HG03039 (cell line): ENCODE measurements around the gene GGTLC1.

Source experiments
- ATAC-seq: cut with Tn5 transposase; IDR thresholded peaks from one replicate; pipeline ENCODE4 v1.9.1; 2021; ENCODE audit warnings: mild to moderate bottlenecking, moderate library complexity; ENCODE audit not compliant: unreplicated experiment

GGTLC1 gene

DNA sequence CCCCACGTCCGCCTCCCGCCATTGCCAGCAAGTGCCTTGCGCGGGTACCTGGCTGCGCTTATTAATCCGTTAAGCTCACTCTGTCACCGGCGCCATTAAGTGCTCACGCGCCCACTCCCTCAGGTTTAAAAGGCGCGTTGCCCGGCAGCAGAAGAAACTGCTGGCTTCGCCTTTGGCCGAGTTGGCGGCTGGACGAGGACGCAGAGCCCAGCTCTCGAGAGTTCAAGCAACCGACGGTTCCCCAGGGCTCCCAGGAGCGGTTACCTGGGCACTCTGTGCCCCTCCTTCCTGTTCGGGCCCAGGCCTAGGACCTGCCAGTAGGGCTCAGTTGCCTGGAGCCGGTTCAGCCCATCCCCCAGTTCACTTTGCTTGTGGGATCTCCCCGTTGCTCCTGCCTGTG is at the start of gene GGTLC1:
TSS of gene GGTLC1 (minus strand) at position 219 of the 400 bp plus-strand sequence. CDS start 2,168 bp downstream, outside the sequence.
- no peak for ATAC-seq

DNA sequence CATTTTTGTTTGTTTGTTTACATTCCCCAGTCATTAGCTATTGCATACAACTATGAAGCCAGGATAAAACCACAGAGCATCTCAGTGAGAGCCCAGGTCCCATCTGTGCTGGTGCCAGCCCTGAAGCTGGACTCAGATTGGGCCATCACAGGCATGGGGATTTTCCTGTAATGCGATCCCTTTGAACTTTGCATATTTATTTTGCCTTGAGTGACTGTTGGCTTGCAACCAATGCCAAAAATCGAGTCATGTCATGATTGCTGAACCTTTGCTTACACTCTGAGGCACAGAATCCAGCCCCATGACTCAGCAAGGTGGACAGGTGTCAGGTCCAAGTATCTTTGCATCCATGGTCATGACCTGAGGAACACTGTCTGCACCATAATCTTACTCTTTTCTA is 46.2 kb upstream of the GGTLC1 start:
- ATAC-seq, result no peak

DNA sequence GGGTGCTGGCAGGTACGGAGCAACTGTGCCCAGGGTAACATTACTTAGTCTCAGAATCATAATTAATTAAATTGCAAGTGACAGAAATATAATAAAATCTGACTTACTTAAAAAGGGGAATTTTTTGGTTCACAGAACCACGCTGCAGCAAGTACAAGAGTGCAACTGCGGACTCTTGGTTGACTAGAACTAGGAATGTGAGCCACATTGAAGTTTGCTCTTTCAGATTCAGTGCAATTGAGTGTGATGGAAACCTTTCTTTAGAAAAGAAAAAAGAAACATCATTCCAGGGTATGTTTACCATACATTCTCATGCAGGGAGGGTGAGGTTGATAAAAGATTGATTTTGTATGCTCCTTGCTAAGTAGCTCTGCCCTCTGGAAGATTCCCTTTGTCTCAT is 45.0 kb upstream of the GGTLC1 start:
- ATAC-seq, result no peak

DNA sequence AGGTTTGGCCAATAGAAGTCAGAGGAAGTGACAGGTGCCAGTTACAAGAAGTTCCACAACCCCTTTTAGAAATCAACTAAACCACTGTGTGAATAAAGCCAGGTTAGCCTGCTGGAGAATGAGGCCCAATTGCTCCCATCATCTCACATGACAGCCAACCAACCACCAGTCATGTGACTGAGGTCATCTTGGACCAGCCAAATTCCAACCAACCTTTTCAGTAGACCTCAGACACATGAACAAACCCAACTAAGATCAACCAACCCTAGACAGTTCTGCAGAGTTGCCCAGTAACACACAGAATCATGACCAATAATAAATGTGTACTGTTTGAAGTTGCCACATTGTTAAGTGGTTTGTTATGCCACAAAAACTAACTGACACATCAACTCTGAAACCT is 44.6 kb upstream of the GGTLC1 start:
- ATAC-seq, result no peak

DNA sequence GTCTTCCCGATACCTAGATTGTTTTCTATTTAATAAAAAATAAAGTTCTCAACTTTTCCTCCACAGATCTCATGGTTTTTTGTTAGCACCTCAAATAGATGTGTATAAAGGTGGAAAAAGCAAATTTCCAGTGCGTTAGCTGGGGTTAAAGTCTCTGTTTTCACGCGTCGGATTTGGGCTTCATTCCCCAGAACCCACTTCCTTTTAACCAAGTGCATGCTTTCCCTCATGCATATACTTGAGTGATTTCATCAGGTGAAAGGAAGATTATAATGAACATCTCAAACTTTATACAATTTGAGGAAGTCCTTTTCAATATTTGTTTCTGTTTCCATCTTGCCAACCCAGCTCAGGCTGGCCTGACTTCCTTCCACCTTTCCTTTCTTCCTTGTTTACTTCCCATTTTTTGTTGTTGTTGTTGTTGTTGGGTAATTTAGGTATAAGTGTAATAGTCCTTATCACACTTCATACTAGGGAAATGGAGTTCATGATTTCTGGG is 43.9 kb upstream of the GGTLC1 start:
- no peak for ATAC-seq

DNA sequence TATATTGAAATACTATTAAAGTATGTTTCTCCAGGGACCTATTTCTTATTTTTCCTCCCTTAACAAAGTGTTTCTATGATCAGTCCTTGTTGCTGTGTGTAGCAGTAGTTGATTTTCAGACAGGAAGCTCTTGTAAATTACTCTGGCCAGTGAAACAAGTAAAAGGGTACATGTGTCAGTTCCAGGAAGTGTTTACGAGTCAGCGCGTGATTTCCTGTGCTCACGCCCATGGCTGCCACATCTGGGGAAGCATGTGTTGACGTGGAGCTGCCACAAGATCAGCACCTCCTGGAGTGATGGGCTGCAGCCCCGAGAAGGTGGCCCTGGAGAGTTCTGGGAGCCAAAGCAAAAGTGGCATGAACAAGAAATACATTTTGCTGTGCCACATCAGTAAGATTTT is 38.6 kb upstream of the GGTLC1 start:
- no peak for ATAC-seq

DNA sequence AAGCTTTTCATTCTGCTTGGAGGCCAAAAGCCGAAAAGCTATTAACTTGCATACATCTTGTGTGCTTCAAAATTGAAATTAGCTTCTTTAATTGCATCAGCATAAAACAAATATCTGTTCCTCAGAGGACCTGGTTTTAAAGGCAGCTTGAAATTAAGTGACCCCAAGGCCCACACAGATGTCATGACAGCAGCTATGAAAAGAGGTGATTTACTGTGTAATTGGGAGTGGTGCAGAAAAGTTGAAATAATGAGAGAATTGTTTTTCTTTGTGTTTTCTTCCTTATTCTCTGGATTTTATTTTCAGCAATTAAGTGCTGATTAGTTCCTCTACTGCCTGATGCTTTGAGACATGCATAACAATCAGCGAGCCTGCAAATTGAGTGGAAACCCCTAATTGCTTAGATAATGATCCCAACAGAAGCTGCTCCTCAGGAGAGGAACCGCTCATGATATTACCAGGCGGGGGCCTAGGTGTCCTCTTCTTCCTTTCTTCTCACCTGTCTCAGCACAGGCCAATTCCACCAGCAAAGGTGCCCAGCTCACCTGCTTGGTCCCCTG is 34.1 kb upstream of the GGTLC1 start:
- ATAC-seq, result no peak

DNA sequence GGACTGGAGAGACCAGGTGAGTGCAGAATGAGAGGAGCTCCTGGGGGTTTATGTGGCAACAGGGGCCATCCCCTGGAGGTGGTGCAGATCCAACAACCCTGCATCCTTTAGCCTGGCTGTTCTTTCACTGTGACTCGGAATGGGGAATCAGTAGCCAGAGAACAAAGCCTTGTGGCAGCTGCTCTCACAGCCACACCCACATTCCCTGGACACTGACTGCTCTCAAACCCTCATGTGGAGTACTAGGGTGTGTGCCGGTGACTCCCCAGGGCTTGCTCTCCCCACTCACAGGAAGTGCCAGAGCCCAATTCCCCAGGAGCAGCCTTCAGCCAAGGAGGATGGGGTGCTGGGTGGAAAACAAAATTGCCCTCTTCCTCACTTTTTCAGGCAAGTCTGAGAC is 30.2 kb upstream of the GGTLC1 start:
- no peak for ATAC-seq

DNA sequence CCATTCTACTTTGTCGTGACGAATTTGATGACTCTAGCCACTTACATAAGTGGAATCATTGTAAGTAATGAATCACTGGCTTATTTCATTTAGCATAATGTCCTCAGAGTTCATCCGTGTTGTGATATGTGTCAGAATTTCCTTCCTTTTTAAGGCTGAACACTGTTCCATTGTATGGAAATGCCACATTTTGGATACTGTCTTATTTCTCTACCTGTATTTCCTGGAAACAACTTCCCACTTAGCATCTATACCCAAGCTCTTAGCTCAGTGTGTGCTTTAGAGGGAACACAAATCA is 28.8 kb upstream of the GGTLC1 start:
- no peak for ATAC-seq

DNA sequence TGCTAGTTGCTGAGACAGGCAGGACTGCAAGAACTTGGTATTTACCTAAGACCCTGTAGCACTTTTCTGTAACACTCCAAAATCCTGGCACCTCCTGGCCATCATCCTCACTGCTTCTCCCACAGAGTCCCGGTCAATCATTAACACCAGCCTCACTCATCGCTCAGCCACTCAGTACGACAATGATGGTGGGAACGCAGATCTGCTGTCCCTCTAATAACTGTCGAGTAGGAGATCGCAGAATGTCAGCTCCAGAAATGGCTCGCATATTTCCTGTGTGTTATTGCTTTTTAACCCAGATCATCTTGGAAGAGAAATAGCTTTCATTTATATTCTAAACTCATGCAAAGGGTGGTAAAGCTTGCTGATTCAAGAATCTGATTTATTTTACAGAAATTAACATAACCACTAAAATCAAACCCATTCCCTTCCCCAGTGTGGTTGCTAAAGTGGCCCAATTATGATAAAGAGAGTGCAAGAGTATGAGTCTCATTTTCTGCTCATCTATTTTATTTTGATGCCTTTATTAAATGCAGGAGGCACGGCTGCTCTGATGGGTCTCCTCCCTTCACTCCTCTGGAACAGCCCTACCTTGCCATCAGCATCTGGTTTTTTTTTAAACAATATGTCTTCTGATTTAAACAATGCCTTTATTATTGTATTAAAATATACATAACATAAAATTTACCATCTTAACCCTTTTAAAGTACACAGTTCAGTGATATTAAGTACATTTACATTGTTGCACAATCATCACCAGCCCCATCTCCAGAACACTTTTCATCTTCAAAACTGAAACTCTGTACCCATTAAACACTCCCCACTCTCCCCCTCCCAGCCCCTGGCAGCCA is 28.3 kb upstream of the GGTLC1 start:
- no peak for ATAC-seq

DNA sequence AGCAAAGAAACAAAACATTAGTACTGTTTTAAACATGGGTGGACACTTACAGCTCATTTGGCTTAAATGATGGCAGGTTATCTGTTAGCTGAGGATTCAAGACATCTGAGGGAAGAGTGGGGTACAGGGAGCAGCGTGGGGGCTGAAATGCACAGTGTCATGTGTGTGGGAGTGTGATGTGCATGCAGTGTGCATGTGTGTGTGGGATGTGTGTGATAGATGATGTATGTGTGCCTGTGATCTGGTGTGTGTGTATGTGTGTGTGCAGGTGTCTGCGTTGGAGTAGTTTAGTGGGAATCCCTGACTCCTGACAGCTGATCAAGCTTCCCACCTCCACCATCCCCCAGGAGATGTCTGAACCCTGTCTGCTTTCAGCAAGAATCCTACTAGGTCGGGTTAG is 25.4 kb upstream of the GGTLC1 start:
- no peak for ATAC-seq

DNA sequence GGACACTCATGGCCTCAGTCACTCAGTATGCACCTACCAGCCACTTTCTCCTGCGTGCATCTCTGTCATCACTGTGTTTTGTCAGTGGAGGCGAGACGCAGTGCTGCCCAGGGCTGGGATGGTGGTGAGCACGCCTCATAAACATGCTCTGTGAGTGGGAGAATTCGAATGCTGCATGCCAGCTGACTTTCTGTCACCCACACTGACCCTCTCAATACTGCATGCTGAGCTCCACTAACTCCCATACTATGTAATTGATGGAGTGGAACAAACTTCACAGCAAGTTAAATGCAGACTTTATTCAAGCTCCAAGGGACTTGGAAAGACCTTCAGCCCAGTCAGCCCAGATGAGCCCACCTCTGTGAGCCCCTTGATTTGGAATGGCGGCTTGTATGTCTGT is 22.7 kb upstream of the GGTLC1 start:
- no peak for ATAC-seq

DNA sequence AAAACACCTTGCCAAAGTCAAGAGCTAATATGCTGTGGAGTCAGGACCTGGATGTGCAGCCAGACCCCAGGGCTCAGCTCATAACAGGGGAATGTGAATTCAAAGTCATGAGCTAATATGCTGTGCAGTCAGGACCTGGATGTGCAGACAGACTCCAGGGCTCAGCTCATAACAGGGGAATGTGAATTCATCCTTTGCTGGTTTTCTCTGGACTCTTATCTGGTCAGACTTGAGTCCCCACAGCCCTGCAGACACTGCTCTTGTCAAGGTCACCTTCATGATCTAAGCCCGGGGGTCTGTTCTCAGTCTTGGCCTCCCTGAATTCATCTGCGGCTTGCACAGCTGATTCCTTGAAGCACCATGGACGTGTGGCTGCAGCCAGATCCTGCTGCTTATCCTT is 19.2 kb upstream of the GGTLC1 start:
- no peak for ATAC-seq

DNA sequence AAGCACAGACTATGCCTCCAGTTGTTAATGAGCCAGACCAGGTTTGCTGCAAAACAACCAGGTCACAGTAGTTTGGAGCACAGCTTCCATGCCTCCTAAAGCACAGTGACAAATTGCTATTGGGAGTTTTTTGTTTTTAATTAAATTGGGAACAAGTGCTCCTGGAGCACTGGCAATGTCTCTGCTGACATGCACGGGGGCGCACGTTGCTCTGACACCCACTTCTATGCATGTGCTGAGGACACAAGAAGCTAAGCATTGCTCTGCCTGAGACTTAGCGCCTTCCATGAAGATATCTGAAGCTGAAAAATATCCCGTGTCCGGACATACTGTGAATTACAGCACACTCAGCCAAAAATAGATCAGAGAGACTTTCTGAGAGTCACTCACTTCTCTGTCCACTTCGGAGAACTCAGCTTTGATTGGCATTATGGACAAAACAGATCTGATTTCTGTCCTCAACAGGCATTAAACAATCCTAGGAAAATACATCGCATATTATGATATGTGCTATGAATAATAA is 18.6 kb upstream of the GGTLC1 start:
- ATAC-seq, result no peak

DNA sequence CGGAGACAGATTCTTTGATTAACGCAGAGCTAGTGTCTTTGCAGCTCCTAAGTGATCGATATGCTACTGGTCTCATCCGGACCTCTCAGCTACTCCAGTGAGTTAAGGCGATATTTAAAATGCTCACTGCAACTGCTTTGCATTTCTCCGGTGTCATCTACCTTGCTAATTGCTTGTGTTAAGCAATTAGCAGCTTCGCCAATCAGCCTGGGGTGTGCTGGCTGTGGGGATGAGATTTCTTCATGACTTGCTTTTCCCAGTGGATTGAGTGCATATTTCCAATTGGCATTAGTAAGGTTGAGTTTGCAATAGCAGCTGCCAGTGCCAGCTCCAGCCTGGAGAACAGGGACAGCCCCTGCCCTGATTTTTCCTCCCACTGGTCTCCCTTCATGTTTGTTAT is 18.0 kb upstream of the GGTLC1 start:
- ATAC-seq, result no peak

DNA sequence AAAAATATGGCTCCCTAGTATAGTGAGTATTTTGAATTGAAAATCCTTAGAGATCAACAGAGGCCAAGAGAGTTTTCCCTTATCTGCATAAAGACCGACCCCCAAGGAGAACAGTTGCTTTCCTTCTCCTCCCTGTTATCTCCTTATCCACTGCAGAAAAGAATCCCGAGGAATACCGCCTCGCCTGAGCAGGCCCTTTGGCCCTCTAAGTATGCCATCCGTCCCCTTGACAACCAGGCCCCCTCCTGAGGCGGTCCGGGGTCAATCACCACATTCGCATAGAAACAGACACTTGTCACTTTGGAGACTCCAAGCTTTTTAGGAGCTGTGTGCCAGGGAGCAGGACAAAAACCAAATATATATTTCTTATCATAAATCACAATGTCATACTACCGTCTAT is 15.9 kb upstream of the GGTLC1 start:
- no peak for ATAC-seq

DNA sequence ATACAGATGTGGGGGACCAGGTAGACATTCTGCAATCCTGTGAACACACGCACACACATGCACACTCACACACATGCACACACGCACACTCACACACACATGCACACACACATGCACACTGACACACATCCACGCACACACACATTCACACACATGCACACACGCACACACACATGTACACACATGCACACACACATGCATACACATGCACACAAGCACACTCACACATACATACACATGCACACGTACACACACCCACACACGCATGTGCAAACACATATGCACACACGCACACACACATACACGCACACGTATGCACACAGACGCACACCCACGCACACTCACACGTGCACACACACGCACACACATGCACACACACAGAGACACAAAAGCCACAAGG is 14.3 kb upstream of the GGTLC1 start:
- ATAC-seq, result no peak

DNA sequence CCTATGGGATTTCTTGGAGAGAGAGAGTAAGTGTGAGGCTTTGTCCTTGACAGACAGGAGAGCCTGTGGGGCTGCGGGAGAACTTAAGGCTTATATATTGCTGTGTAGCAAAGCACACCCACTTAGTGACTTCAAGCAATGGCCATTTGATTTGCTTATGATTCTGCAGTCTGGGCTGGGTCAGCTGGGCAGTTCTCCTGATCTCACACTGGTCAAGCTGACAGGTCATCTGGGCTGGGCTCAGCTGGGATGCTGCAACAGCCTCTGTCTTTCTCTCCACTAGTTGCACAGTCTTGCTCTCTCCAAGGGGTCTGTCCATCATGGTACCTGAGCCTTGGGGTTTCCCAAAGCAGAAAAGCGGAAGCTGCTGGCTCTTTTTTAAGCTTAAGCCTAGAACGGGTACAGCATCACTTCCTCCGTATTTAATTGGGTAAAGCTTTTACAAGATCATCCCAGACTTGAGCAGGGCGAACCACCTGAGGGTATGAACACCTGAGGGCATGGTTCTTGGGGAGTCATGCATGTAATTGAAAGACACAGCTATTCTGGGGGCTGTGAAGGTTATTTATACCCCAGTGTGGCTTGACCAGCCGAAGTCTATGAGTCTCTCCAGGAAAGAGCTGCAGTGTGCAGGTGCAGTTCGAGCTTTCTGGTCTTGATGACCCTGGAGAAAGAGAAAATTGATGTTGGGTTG is 13.3 kb upstream of the GGTLC1 start:
- ATAC-seq, result no peak

DNA sequence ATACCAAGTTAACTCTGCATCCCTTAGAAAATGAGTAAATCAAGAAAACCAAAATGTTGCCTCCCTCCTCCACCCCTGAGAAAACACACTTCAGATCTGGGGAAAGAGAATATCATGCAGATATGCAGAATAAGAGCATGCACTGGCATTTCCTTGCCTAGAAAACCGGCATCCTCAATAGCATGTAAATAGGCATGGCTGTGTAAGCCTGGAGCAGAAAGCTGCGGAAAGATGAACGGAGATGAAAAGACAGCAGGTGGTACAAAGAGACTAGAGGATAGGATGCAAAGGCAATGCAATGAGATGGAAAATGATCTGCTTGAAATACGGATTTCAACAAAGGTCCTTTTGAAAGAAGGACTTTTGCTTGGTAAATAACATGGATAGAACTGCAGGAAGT is 10.3 kb upstream of the GGTLC1 start:
- ATAC-seq, result no peak

DNA sequence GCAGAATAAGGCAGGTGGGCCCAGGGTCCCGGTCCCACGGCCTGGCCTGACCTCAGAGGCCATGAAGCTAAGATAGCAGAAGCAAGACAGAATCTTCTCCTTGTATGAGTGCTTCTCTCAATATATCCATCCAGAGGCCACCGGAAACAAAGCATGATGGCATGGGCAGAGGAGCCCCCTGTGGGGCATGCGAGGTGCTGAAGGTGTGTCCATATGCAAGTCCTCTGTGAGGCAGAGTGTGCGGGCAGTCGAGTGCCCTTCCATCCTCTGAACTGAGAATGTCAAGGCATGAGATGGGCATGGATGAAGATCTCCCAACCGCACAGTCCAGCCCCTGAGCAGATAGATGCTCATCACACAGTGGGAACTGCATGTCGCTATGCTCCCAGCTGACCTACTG is 9.8 kb upstream of the GGTLC1 start:
- ATAC-seq, result no peak

DNA sequence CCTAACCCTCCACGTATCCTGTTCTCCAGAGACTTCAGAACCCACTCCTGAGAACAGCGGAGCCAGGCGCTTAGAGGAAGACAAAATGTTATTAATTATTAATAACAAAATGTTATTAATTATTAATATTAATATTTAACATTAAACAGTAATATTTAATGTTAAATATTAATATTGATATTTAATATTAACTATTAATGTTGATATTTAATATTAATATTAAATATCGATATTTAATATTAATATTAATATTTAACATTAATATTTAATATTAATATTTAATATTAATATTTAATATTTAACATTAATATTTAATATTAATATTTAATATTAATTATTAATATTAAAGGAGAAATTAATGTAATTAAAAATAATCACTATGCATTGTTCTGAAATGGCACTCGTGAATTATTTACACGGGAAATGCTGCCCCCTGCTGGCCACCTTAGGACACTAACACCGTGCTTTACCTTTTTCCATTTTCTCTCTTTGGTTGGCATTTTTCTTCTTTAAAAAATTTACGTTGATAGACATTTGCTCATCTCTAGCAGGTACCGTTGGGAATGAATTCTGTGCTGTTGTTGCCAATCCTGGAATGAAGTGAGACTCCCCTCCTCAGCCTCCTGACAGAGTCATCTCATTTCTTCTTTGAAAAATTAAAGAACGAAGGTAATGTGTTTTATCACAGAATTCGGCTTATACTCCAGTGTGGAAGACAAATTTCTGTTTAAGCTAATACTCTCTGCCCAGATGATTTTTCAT is 7.5 kb upstream of the GGTLC1 start:
- no peak for ATAC-seq
